Prostate gland (tissue), 2 donors: ENCODE data around the gene CTNND2.

Source experiments
- CTCF ChIP-seq, 4 experiments: fragments of 200-600 bp in 2 of 4; fragments of 450-650 bp in 2 of 4; sonication (generic) in 2 of 4; IDR thresholded peaks; 1 replicate in 3 of 4; 2 replicates in 1 of 4; pipeline ENCODE4 v1.5.1; 2016 to 2019; ENCODE audit warnings: antibody characterized with exemption in 4 of 4, mild to moderate bottlenecking in 2 of 4, moderate library complexity in 2 of 4
- POLR2A ChIP-seq: fragments of 450-650 bp; IDR thresholded peaks from one replicate; pipeline ENCODE4 v1.6.1; 2016; ENCODE audit warnings: antibody characterized with exemption, mild to moderate bottlenecking
- POLR2AphosphoS5 ChIP-seq: sonication (generic); formaldehyde crosslinking; IDR thresholded peaks from one replicate; pipeline ENCODE4 v1.6.1; 2017; ENCODE audit warnings: antibody characterized with exemption

GRCh38 chr5:11177999-11178711 lies 726.1 kb downstream of the CTNND2 start:
- TF ChIP-seq CTCF (IDR thresholded peaks at IDR 0.05) (no peak), POLR2A (no peak), POLR2AphosphoS5 (no peak)
